Measurements from ENCODE around the gene HMGXB3. TPM values are rescaled to one million over a fixed set of nuclear protein-coding genes. Genes with fewer than 3 reads are reported as not detected.

The HMGXB3 gene
- total RNA-seq, 4 donors from 2014 or later = 19.7 to 27.0 (median 23.9) TPM

DNA sequence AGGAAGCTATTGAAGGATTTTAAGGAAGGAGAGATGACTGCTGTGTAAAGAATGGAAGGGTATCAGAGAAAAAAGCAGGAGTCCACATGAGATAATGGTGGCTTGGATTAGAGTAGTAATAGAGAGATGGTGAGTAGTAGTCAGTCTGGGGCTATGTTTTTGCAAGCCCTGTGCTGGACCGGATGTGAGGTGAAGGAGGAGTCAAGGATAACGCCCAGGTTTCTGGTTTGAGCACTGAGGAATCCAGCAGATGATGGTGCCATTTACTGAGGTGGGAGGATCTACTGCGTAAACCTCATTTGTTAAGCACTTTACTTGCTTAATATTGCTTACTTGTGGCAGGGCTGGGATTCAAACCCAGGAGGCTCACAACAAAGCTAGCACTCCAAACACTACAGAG, 1.2 kb upstream of the HMGXB3 start:
- peak overlapping the region; percentile 95 to 98 (median 96) for H3K27ac ChIP-seq
- TF ChIP-seq, protein P1, sequence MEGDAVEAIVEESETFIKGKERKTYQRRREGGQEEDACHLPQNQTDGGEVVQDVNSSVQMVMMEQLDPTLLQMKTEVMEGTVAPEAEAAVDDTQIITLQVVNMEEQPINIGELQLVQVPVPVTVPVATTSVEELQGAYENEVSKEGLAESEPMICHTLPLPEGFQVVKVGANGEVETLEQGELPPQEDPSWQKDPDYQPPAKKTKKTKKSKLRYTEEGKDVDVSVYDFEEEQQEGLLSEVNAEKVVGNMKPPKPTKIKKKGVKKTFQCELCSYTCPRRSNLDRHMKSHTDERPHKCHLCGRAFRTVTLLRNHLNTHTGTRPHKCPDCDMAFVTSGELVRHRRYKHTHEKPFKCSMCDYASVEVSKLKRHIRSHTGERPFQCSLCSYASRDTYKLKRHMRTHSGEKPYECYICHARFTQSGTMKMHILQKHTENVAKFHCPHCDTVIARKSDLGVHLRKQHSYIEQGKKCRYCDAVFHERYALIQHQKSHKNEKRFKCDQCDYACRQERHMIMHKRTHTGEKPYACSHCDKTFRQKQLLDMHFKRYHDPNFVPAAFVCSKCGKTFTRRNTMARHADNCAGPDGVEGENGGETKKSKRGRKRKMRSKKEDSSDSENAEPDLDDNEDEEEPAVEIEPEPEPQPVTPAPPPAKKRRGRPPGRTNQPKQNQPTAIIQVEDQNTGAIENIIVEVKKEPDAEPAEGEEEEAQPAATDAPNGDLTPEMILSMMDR (IDR thresholded peaks at IDR 0.05 in 4 of 5, conservative IDR thresholded peaks at IDR 0.05 in 1 of 5) = no peak
- TF ChIP-seq POLR2A (IDR thresholded peaks at IDR 0.05) = no peak
- H3K9me3 ChIP-seq = no peaks in the 10 kb centered on the region
- no peak for DNase-seq
- intact Hi-C loops (cut with DNase I; ENCODE audit: low total_unique reads) (no loop called here), in situ Hi-C loops (cut with MboI; ENCODE audit: low sequenced_read_pairs in 4 of 4) (loop anchor here in 2 of 4 donors (10.0 kb wide), 1 partner anchor 365 kb away; no protein-coding TSS in a partner anchor)
- H3K36me3 ChIP-seq = peaks cover 0 to 10% of the 10 kb centered on the region in 2 donors
- H3K4me3 ChIP-seq = peak overlapping the region; percentile 78 to 100 (median 94)
- no peak for ATAC-seq
- H3K4me1 ChIP-seq = peaks cover 39 to 42% of the 10 kb centered on the region in 2 donors
- H3K27me3 ChIP-seq = no peaks in the 10 kb centered on the region

DNA sequence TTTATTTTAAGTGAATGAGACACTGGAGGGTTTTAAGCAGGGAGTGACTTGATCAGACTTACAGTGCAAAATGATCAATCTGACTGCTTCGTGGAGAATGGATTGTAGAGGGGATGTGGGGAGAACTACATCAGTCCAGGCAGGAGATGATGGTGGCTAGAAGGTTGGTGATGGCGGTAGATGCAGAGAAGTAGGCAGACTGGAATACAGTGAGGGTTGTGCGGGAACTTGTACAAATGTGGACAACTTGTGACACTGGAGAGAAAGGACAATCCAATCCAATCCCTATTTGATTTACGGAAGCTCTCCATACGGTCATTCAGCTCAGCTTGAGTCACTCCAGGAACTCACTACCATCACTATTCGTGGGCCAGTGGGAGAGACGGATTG, 678 bp upstream of the HMGXB3 start:
- H3K27me3 ChIP-seq = no peaks in the 10 kb centered on the region
- TF ChIP-seq POLR2A (IDR thresholded peaks at IDR 0.05) = no peak
- TF ChIP-seq, protein P1 (IDR thresholded peaks at IDR 0.05 in 4 of 5, conservative IDR thresholded peaks at IDR 0.05 in 1 of 5) = no peak
- in situ Hi-C loops (cut with MboI; ENCODE audit: low sequenced_read_pairs in 4 of 4) (loop anchor here in 2 of 4 donors (10.0 kb wide), 1 partner anchor 365 kb away; no protein-coding TSS in a partner anchor), intact Hi-C loops (cut with DNase I; ENCODE audit: low total_unique reads) (loop anchor here (2.0 to 5.0 kb wide), 3 partner anchors 39 to 653 kb away; partner anchors contain the start of genes GRPEL2, PPARGC1B and SLC26A2)
- no peaks in the 10 kb centered on the region for H3K9me3 ChIP-seq
- DNase-seq (no peak), ATAC-seq (no peak)
- H3K27ac ChIP-seq = peak overlapping the region; percentile 95 to 98 (median 96)
- peaks cover 0 to 15% of the 10 kb centered on the region in 2 donors for H3K36me3 ChIP-seq
- H3K4me3 ChIP-seq = peak overlapping the region; percentile 78 to 100 (median 94)
- H3K4me1 ChIP-seq = peaks cover 35 to 37% of the 10 kb centered on the region in 2 donors

DNA sequence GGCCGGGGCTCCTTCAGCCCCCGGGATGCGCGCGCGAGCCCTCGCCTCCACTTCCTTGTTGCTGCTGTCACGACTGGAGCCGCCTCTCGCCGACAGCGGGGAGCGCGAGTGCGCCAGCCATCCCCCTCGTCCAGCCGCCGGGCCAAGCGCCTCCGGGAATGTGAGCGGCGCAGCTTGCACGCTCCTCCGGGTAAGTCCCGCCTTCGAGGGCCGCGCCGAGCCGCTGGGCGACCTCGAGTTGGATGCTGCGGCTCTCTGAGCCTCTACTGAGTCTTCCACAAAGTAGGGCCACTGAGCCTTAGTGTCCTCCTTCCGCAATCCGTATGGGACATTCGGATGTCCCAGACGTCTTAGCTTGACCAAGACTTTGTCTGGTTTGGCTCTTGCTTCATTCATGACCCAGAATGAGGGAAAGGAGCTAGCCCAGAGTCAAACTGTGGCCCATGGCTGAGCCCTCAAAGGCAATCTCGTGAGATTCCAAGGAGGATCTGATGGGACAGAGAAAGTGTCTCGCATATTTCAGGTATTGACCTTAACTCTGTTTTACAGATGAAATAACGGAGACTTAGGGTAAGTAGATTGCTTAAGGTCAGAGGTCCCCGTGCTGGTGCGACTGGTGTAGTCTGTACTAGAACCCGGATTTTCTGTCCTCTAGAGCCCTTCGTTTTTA, 586 bp downstream of the HMGXB3 start:
- intact Hi-C loops (cut with DNase I; ENCODE audit: low total_unique reads) (loop anchor here (2.0 to 5.0 kb wide), 3 partner anchors 40 to 654 kb away; partner anchors contain the start of genes GRPEL2, PPARGC1B and SLC26A2), in situ Hi-C loops (cut with MboI; ENCODE audit: low sequenced_read_pairs in 4 of 4) (no loop called here)
- DNase-seq = peak in 1 of 2 donors; percentile 50
- H3K4me3 ChIP-seq = peak overlapping the region; percentile 78 to 100 (median 94)
- H3K36me3 ChIP-seq = peaks cover 0 to 19% of the 10 kb centered on the region in 2 donors
- no peaks in the 10 kb centered on the region for H3K27me3 ChIP-seq
- ATAC-seq = peak; percentile 35 to 49
- H3K9me3 ChIP-seq = no peaks in the 10 kb centered on the region
- TF ChIP-seq, protein P1 (IDR thresholded peaks at IDR 0.05 in 4 of 5, conservative IDR thresholded peaks at IDR 0.05 in 1 of 5) = no peak
- no peak for TF ChIP-seq POLR2A (IDR thresholded peaks at IDR 0.05)
- peak overlapping the region; percentile 95 to 98 (median 96) for H3K27ac ChIP-seq
- H3K4me1 ChIP-seq = peaks cover 26 to 31% of the 10 kb centered on the region in 2 donors

DNA sequence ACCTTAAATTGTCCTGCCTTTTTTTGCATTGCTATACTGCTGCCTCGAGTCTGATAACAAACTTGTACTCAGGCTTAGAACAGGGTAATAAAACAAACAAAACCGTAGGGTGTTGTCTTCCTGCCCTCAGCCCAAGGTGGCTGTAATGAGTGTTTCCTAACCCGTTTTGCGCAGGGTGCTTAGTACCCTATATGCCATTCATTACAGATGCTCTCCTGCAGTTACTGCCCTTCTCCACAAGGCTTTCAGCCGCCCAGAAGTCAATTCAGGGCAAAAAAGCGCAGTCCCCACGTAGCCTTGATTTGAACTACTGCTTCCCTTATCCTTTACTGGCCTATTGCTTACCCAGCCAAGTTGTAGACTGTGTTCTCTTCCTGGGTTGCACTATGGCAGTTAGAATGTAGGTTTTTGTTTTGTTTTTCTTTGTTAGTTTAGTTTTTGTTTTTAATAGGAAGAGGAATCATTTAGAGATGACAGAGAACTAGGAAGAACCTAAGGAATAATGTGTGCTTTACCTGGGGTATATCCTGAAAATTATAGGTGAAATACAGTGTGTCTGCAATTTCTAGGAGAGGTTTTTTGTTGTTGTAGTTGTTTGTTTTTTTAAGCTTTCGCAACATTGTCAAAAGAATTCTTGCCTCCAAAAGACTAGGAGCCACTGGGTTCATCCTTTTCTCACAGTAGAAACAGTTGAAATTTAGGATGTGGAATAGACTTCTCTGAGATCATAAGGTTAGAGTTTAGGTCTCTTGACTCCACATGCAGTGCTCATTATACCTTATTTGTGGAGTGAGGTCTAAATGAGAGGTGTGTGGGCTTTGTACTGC, 1.3 kb downstream of the HMGXB3 start:
- no peaks in the 10 kb centered on the region for H3K27me3 ChIP-seq
- peak overlapping the region; percentile 78 to 100 (median 94) for H3K4me3 ChIP-seq
- TF ChIP-seq, protein P1 (IDR thresholded peaks at IDR 0.05 in 4 of 5, conservative IDR thresholded peaks at IDR 0.05 in 1 of 5) = peak; percentile 45 to 64 (median 56)
- no peak for TF ChIP-seq POLR2A (IDR thresholded peaks at IDR 0.05)
- in situ Hi-C loops (cut with MboI; ENCODE audit: low sequenced_read_pairs in 4 of 4) (no loop called here), intact Hi-C loops (cut with DNase I; ENCODE audit: low total_unique reads) (loop anchor here (2.0 to 5.0 kb wide), 4 partner anchors 17 to 655 kb away; partner anchors contain the start of genes GRPEL2, PPARGC1B and SLC26A2)
- ATAC-seq (peak; percentile 40 to 54), DNase-seq (peak in 1 of 2 donors; percentile 41)
- H3K27ac ChIP-seq = peak overlapping the region; percentile 95 to 98 (median 96)
- H3K4me1 ChIP-seq = peaks cover 26 to 31% of the 10 kb centered on the region in 2 donors
- H3K9me3 ChIP-seq = no peaks in the 10 kb centered on the region
- H3K36me3 ChIP-seq = peaks cover 0 to 25% of the 10 kb centered on the region in 2 donors
